Gastroesophageal sphincter (tissue), 4 donors: ENCODE measurements around the gene HEYL. TPM values are rescaled to one million over a fixed set of nuclear protein-coding genes. Genes with fewer than 3 reads are reported as not detected.

Experiments used
- ATAC-seq: fragments of 150-250 bp; one replicate; pipeline ENCODE4 v1.9.1; 2016; ENCODE audit warnings: mild to moderate bottlenecking, moderate library complexity
- H3K27ac ChIP-seq, 4 donors: fragments of 200-600 bp; sonication (generic) in 3 of 4; 1 replicate in 3 of 4; 2 replicates in 1 of 4; pipeline ENCODE4 v1.5.1; 2016 to 2019
- H3K27me3 ChIP-seq: fragments of 200-600 bp; sonication (generic); one replicate; pipeline ENCODE4 v1.5.1; 2019
- H3K36me3 ChIP-seq, 2 donors: fragments of 200-600 bp; sonication (generic); one replicate each; pipeline ENCODE4 v1.5.1; 2019; ENCODE audit warnings: control low read depth in 1 of 2
- H3K4me1 ChIP-seq, 3 donors: fragments of 200-600 bp; sonication (generic); 1 replicate in 2 of 3; 2 replicates in 1 of 3; pipeline ENCODE4 v1.5.1; 2016 to 2019; ENCODE audit warnings: control low read depth in 2 of 3
- H3K4me3 ChIP-seq, 2 donors: fragments of 200-600 bp; sonication (generic); one replicate each; pipeline ENCODE4 v1.5.1; 2019; ENCODE audit warnings: mild to moderate bottlenecking in 1 of 2, moderate library complexity in 1 of 2
- H3K9me3 ChIP-seq, 3 donors: fragments of 200-600 bp; sonication (generic); one replicate each; pipeline ENCODE4 v1.5.1; 2017 to 2019; ENCODE audit warnings: control low read depth in 2 of 3
- CTCF ChIP-seq, 4 experiments: fragments of 200-600 bp in 2 of 4; fragments of 450-650 bp in 2 of 4; sonication (generic) in 1 of 4; IDR thresholded peaks; one replicate each; pipeline ENCODE4 v1.5.1; 2017 to 2019; ENCODE audit warnings: antibody characterized with exemption in 4 of 4, mild to moderate bottlenecking in 2 of 4, moderate library complexity in 2 of 4
- EP300 ChIP-seq: sonication (generic); formaldehyde crosslinking; IDR thresholded peaks from one replicate; pipeline ENCODE4 v1.6.1; 2017; ENCODE audit warnings: antibody characterized with exemption, mild to moderate bottlenecking
- POLR2A ChIP-seq, 2 donors: fragments of 450-650 bp; IDR thresholded peaks; one replicate each; pipeline ENCODE4 v1.6.1; 2017; ENCODE audit warnings: antibody characterized with exemption in 2 of 2, mild to moderate bottlenecking in 2 of 2, moderate library complexity in 1 of 2
- POLR2AphosphoS5 ChIP-seq: sonication (generic); formaldehyde crosslinking; IDR thresholded peaks from one replicate; pipeline ENCODE4 v1.6.1; 2017; ENCODE audit warnings: antibody characterized with exemption
- WGBS, 2 donors: methylation state at CpG; one replicate each; pipeline ENCODE4 v1.1.5; 2018; ENCODE audit warnings: low coverage in 1 of 2; 5-methylcytosine and 5-hydroxymethylcytosine counted together
- total RNA-seq, 4 donors: library from RNA; depleted of rRNA; stranded (reverse); fragments of >200 nt; gene quantifications; one replicate each; pipeline ENCODE4 v1.1.0, GENCODE V29; 2016

HEYL gene
- total RNA-seq, 4 donors from 2014 or later, result 3.0 to 8.4 (median 6.0) TPM

DNA sequence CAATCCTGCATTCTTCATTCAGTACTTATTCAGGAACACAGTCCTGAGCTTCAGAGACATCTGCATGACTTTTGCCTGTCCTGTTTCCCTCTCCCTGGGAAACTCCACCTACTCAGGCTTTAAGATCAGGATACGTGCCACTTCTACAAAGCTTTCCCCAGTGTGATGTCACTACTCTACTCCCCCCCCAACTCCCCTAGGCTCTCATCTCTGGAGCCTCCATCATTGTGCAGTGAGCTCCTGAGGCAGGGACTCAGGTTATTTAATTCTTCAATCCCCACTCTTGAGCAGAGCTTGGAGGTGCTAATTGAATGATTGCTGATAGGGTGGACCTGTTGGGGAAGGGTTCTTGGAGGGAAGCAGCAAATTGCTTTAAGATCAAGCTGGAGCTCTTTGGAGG, 31.2 kb upstream of the HEYL start:
- H3K4me3 ChIP-seq, result no peak overlapping the region
- H3K9me3 ChIP-seq, result no peaks in the 10 kb centered on the region
- H3K4me1 ChIP-seq, result peaks cover 0 to 23% (median 13%) of the 10 kb centered on the region in 3 donors
- no peak overlapping the region for H3K27ac ChIP-seq
- 33 to 43% methylated on average over 1 of the region's 1 CpG for WGBS, 2 donors
- no peak for ATAC-seq
- H3K27me3 ChIP-seq, result peaks cover 64% of the 10 kb centered on the region
- TF ChIP-seq POLR2A (IDR thresholded peaks at IDR 0.05) (no peak), CTCF (IDR thresholded peaks at IDR 0.05) (no peak), POLR2AphosphoS5 (no peak)
- no peaks in the 10 kb centered on the region for H3K36me3 ChIP-seq

GRCh38 chr1:39668894-39669293, 29.5 kb upstream of the HEYL start:
- Histone ChIP-seq H3K27me3 (peaks cover 69% of the 10 kb centered on the region), H3K36me3 (no peaks in the 10 kb centered on the region), H3K27ac (no peak overlapping the region), H3K9me3 (no peaks in the 10 kb centered on the region), H3K4me3 (no peak overlapping the region), H3K4me1 (peaks cover 0 to 23% (median 13%) of the 10 kb centered on the region in 3 donors)
- ATAC-seq, result no peak
- TF ChIP-seq POLR2AphosphoS5, result no peak
- TF ChIP-seq EP300, result no peak
- no peak for TF ChIP-seq CTCF (IDR thresholded peaks at IDR 0.05)
- TF ChIP-seq POLR2A (IDR thresholded peaks at IDR 0.05), result no peak
- WGBS, 2 donors, result no CpG with 5 or more reads among the region's 3 CpGs

DNA sequence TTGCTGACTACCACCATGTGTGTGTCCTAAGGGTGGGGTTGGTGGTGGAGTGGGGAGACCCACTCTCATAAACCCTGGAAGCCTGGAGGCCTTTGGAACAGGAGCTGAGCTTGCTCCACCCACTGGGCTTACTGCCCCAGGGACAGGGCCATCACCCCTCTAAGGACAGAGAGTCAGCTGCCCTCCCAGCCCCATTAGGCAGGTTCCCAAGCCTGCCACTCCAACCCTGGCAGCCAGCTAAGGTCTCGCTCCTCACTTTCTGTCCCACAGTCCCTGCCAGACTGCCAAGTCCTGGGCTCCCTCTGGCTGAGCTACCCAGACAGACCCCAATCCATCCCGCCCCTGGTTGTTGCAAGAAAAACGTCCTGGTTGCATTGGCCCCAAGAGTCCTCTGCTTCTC, 28.7 kb upstream of the HEYL start:
- ATAC-seq, result no peak
- 68% methylated on average over 2 of the region's 3 CpGs; no CpG with 5 or more reads in 1 of the 2 donors for WGBS, 2 donors
- Histone ChIP-seq H3K27ac (no peak overlapping the region), H3K4me1 (peaks cover 0 to 23% (median 13%) of the 10 kb centered on the region in 3 donors), H3K27me3 (peaks cover 69% of the 10 kb centered on the region), H3K9me3 (no peaks in the 10 kb centered on the region), H3K4me3 (no peak overlapping the region), H3K36me3 (no peaks in the 10 kb centered on the region)
- no peak for TF ChIP-seq CTCF (IDR thresholded peaks at IDR 0.05)
- TF ChIP-seq POLR2A (IDR thresholded peaks at IDR 0.05), result no peak
- TF ChIP-seq POLR2AphosphoS5, result no peak
- TF ChIP-seq EP300, result no peak

DNA sequence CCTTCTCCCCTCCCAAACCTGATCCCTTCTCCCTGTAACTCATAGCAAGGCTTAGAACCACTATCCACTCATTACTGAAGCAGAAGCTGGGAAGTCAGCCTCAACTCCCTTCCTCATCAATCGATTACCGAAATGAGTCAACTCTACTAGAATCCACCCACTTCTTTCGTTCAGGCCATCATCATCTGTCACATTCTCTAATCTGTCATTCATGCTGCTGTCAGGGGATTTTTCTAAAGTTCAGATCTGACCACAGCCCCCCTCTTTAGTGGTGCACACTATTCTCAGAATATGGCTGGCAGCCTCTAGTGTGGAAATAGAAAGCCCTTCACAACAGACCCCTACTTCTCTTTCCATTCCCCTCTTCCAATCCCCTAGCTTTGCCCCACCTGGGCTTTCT, 27.3 kb upstream of the HEYL start:
- ATAC-seq, result no peak

More for the DNA sequence above, 27.3 kb upstream of the HEYL start:
- WGBS, 2 donors, result 89 to 91% methylated on average over 3 of the region's 3 CpGs
- Histone ChIP-seq H3K4me3 (no peak overlapping the region), H3K27me3 (peaks cover 57% of the 10 kb centered on the region), H3K36me3 (no peaks in the 10 kb centered on the region), H3K9me3 (no peaks in the 10 kb centered on the region), H3K4me1 (peaks cover 0 to 12% (median 8%) of the 10 kb centered on the region in 3 donors), H3K27ac (no peak overlapping the region)
- TF ChIP-seq CTCF (IDR thresholded peaks at IDR 0.05), result no peak
- TF ChIP-seq EP300, result no peak
- TF ChIP-seq POLR2A (IDR thresholded peaks at IDR 0.05), result no peak
- TF ChIP-seq POLR2AphosphoS5, result no peak
